Measurements from ENCODE around the gene ITGA7. TPM values are rescaled to one million over a fixed set of nuclear protein-coding genes. Genes with fewer than 3 reads are reported as not detected.
A peak's percentile ranks its signal among the peaks of the same experiment; 100 is the strongest.

The ITGA7 gene
- total RNA-seq, 1 donor from 2014 or later: 0.79 TPM

DNA sequence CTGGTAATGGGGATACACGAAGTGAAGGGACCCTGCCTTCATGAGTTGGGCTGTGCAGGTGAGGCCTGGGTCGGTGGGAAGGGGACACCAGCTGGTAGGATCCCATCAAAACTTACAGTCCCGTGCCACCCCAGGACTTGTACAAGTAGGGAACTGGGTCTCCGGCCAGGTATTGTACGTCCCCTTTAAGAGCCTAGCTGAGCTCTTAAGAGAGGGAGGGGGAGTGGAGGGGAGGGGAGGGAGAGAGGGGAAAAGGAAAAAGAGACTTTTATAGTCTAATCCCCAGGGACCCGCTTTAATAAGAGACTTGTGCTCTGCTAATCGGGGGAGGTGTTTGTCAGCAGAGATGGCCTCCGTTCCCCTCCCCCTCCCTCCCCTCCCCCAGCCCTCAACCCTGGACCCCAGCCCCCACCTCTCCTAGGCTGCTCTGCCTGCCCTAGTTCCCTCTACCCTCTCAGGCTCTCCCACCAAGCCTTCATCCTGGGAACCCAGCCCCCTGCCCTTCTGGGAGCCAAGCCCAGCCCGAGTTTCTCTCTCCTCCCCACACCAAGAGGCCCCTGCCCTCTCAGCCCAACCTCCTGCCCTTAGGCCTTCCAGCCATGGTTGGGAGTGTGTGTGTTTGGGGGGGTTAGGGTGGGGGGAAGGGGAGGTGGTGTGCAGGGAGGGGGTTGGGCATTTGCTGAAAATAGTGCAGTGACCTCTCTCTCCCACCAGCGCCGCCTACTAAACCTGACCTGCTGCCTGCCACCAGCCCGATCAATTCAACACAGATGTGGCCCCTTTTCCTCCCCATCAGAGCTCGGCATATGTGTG is 37.9 kb upstream of the ITGA7 start:
- Histone ChIP-seq H3K27me3 (ENCODE audit: control insufficient read depth, insufficient read depth, low read length) (no peaks in the 10 kb centered on the region), H3K36me3 (ENCODE audit: control insufficient read depth, insufficient read depth, low read length) (no peaks in the 10 kb centered on the region), H3K4me3 (ENCODE audit: low read depth, low read length) (no peak overlapping the region)
- FAIRE-seq (no peak), DNase-seq (ENCODE audit: low read depth) (no peak)
- TF ChIP-seq CTCF (IDR thresholded peaks at IDR 0.05; ENCODE audit: insufficient read depth, low read length, severe bottlenecking): no peak

GRCh38 chr12:55744340-55745030 is 36.8 kb upstream of the ITGA7 start:
- no peak for FAIRE-seq

DNA sequence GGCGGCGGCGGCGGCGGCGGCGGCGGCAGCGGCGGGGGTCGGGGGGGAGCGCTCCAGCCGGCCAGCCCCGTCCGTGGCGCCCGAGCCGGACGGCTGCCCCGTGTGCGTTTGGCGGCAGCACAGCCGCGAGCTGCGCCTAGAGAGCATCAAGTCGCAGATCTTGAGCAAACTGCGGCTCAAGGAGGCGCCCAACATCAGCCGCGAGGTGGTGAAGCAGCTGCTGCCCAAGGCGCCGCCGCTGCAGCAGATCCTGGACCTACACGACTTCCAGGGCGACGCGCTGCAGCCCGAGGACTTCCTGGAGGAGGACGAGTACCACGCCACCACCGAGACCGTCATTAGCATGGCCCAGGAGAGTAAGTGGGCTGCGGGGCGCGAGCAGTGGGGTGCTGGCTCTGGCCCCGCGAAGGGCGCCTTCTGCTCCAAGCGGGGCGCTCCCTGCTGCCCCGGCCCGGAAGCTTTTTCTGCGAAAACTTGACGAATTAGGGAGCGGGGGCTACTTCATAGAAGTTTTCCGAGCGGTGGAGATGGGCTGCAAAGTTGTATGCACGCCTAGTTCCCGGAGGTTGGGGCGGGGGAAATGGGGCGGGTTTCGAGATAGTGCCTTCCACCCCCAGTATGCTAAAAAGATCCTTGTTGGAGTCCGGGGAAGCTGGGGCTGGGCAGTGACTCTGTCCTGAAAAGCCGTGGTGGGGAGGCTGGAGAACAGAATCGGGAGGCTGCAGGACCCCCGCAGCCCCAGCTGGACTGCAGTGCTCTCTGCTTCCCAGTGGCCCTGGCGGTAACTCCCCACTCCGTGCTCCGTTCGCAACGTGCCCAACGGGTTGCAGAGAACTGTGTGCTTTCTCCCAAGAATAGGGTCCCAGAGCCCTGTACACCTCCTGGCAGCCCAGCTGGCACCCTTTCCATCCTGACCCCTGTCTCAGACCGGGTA is 36.0 kb upstream of the ITGA7 start:
- H3K27me3 ChIP-seq (ENCODE audit: control insufficient read depth, insufficient read depth, low read length): no peaks in the 10 kb centered on the region
- DNase-seq (ENCODE audit: low read depth) (peak; percentile 39), FAIRE-seq (no peak)
- H3K4me3 ChIP-seq (ENCODE audit: low read depth, low read length): peak overlapping the region; percentile 46
- no peaks in the 10 kb centered on the region for H3K36me3 ChIP-seq (ENCODE audit: control insufficient read depth, insufficient read depth, low read length)
- peak; percentile 20 for TF ChIP-seq CTCF (IDR thresholded peaks at IDR 0.05; ENCODE audit: insufficient read depth, low read length, severe bottlenecking)

More at GRCh38 chr12:55744340-55745030, 36.8 kb upstream of the ITGA7 start:
- no peak for TF ChIP-seq CTCF (IDR thresholded peaks at IDR 0.05; ENCODE audit: insufficient read depth, low read length, severe bottlenecking)
- H3K4me3 ChIP-seq (ENCODE audit: low read depth, low read length): no peak overlapping the region
- H3K27me3 ChIP-seq (ENCODE audit: control insufficient read depth, insufficient read depth, low read length): no peaks in the 10 kb centered on the region
- no peaks in the 10 kb centered on the region for H3K36me3 ChIP-seq (ENCODE audit: control insufficient read depth, insufficient read depth, low read length)
- DNase-seq (ENCODE audit: low read depth): no peak

DNA sequence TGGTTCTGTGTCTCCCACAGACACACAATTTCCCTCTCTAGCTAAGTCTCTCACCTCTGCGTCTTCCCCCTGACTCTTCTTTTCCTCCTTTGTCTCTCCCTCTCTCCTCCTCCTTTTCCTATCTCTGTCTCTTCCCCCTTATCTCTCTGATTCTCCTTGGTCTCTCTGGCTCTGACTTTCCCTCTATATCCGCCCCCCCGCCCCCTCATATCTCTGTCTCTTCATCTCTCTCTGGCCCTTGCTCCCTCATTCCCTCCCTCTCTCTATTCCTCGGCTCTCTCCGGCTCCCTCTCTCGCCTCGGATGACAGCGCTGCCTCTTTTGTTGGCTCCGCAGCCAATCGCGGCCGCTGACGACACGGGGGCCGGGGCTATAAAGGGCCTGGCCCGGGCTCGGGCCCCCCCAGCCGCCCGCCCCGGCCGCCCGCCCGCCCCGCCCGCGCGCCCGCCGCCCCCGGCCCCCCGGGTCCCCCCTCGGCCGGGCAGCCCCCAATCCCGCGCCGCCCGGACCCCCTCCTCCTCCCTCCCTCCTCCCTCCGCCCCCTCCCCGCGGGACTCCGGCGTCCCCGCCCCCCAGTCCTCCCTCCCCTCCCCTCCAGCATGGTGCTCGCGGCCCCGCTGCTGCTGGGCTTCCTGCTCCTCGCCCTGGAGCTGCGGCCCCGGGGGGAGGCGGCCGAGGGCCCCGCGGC is 35.2 kb upstream of the ITGA7 start, which contains the start of gene GDF11:
Gene GDF11 (plus strand): TSS at position 404 of the 687 bp plus-strand sequence. CDS start 195 bp downstream, at position 599.
- H3K27me3 ChIP-seq (ENCODE audit: control insufficient read depth, insufficient read depth, low read length): no peaks in the 10 kb centered on the region
- peak within 1 kb of the TSS; percentile 46 for H3K4me3 ChIP-seq (ENCODE audit: low read depth, low read length)
- peak; percentile 42 for DNase-seq (ENCODE audit: low read depth)
- TF ChIP-seq CTCF (IDR thresholded peaks at IDR 0.05; ENCODE audit: insufficient read depth, low read length, severe bottlenecking): no peak
- no peaks in the 10 kb centered on the region for H3K36me3 ChIP-seq (ENCODE audit: control insufficient read depth, insufficient read depth, low read length)
- no peak for FAIRE-seq
